C4-2B (cell line): ENCODE data around the gene MYZAP.
"Not testable (repeated sequence)": the region's sequence is repeated elsewhere in the genome, so short reads cannot be mapped to it uniquely, and the experiment has no call there.

Source experiments
- H3K27ac ChIP-seq: fragments of 450-650 bp; 2 replicates; pipeline ENCODE4 v1.5.1; 2017
- CTCF ChIP-seq: fragments of 450-650 bp; conservative IDR thresholded peaks from 2 replicates; pipeline ENCODE4 v1.5.1; 2017; ENCODE audit warnings: mild to moderate bottlenecking
- ZFX ChIP-seq: fragments of 450-650 bp; IDR thresholded peaks from 2 replicates; pipeline ENCODE4 v1.6.1; 2017

Gene MYZAP

GRCh38 chr15:57606048-57606447 lies 14.3 kb downstream of the MYZAP start:
- no peak for TF ChIP-seq ZFX
- no peak for TF ChIP-seq CTCF
- no peak overlapping the region for H3K27ac ChIP-seq

- H3K27ac ChIP-seq = no peak overlapping the region
- no peak for TF ChIP-seq ZFX
- no peak for TF ChIP-seq CTCF
These were observed 15.1 kb downstream of the MYZAP start for GRCh38 chr15:57606816-57607215.

GRCh38 chr15:57607570-57608000 lies 15.9 kb downstream of the MYZAP start:
- no peak for TF ChIP-seq CTCF
- no peak for TF ChIP-seq ZFX
- H3K27ac ChIP-seq = no peak overlapping the region

GRCh38 chr15:57609805-57610529 lies 18.3 kb downstream of the MYZAP start:
- no peak for TF ChIP-seq CTCF
- TF ChIP-seq ZFX = no peak
- peak overlapping the region; percentile 59 for H3K27ac ChIP-seq

- H3K27ac ChIP-seq = no peak overlapping the region
- TF ChIP-seq CTCF (no peak), ZFX (no peak)
These were observed 19.4 kb downstream of the MYZAP start for GRCh38 chr15:57611123-57611522.

GRCh38 chr15:57611938-57612337 lies 20.2 kb downstream of the MYZAP start:
- TF ChIP-seq ZFX (no peak), CTCF (peak; percentile 54)
- 0 out of 2 replicates have a peak overlapping the region, but pooled peaks have one; percentile 9 for H3K27ac ChIP-seq

GRCh38 chr15:57614241-57614640 lies 22.5 kb downstream of the MYZAP start:
- no peak overlapping the region for H3K27ac ChIP-seq
- TF ChIP-seq ZFX = no peak
- no peak for TF ChIP-seq CTCF

GRCh38 chr15:57615951-57616496 lies 24.3 kb downstream of the MYZAP start:
- H3K27ac ChIP-seq = not testable (repeated sequence)
